Right lung (tissue), 5 donors: ENCODE measurements around the gene NGDN. TPM values are rescaled to one million over a fixed set of nuclear protein-coding genes. Genes with fewer than 3 reads are reported as not detected.

Source experiments
- DNase-seq, 2 donors: peaks; one replicate each; pipeline ENCODE4 v3.0.0-alpha.2; 2013
- polyA plus RNA-seq, 5 donors: library from polyadenylated mRNA; unstranded; fragments of 120-200 nt; gene quantifications; one replicate each; pipeline versions ENCODE4 v1.2.1 to v1.2.3, GENCODE V29; 2013; ENCODE audit warnings: inconsistent platforms in 1 of 5, low replicate concordance in 1 of 5; ENCODE audit not compliant: insufficient read length in 5 of 5, insufficient read depth in 1 of 5

Gene NGDN
- polyA plus RNA-seq, 5 donors = 60.6 to 75.5 (median 64.0) TPM

- no peak for DNase-seq
These were observed 4.8 kb upstream of the NGDN start for GRCh38 chr14:23464700-23465099.

GRCh38 chr14:23465261-23465660 lies 4.2 kb upstream of the NGDN start:
- no peak for DNase-seq

GRCh38 chr14:23468704-23469126 lies 788 bp upstream of the NGDN start:
- no peak for DNase-seq

GRCh38 chr14:23469906-23470403 lies 452 bp downstream of the NGDN start:
- no peak for DNase-seq

- no peak for DNase-seq
These were observed 1.4 kb downstream of the NGDN start for GRCh38 chr14:23470947-23471346.

- DNase-seq = peak; percentile 29 to 41
These were observed 8.7 kb downstream of the NGDN start for GRCh38 chr14:23478109-23478759.

- peak in 1 of 2 donors; percentile 9 for DNase-seq
These were observed 12.0 kb downstream of the NGDN start for GRCh38 chr14:23481362-23481970.

GRCh38 chr14:23481979-23482822 lies 12.7 kb downstream of the NGDN start:
- DNase-seq = no peak

- no peak for DNase-seq
These were observed 13.3 kb downstream of the NGDN start for GRCh38 chr14:23482823-23483148.

GRCh38 chr14:23483236-23483854 lies 13.8 kb downstream of the NGDN start:
- no peak for DNase-seq

- no peak for DNase-seq
These were observed 15.8 kb downstream of the NGDN start for GRCh38 chr14:23485326-23485725.

- no peak for DNase-seq
These were observed 16.5 kb downstream of the NGDN start for GRCh38 chr14:23486036-23486435.

- no peak for DNase-seq
These were observed 17.7 kb downstream of the NGDN start for GRCh38 chr14:23487216-23487615.

- no peak for DNase-seq
These were observed 23.2 kb downstream of the NGDN start for GRCh38 chr14:23492618-23493272.

- no peak for DNase-seq
These were observed 24.7 kb downstream of the NGDN start for GRCh38 chr14:23494223-23494622.

GRCh38 chr14:23512156-23512555 lies 42.7 kb downstream of the NGDN start:
- DNase-seq = no peak

GRCh38 chr14:23513005-23513817 lies 43.7 kb downstream of the NGDN start:
- DNase-seq = no peak

GRCh38 chr14:23513818-23514643 lies 44.5 kb downstream of the NGDN start:
- no peak for DNase-seq

GRCh38 chr14:23514644-23514957 lies 45.1 kb downstream of the NGDN start:
- no peak for DNase-seq
